Activated naive CD8-positive, alpha-beta T cell (primary cell): ENCODE data around the gene COL4A2.
"Not testable (repeated sequence)": the region's sequence is repeated elsewhere in the genome, so short reads cannot be mapped to it uniquely, and the experiment has no call there.

Experiments
- H3K27ac Mint-ChIP-seq: one replicate; pipeline ENCODE4 v1.8.0; 2021; ENCODE audit warnings: mixed read lengths
- H3K27me3 Mint-ChIP-seq: one replicate; pipeline ENCODE4 v1.8.0; 2021; ENCODE audit warnings: mixed read lengths
- H3K36me3 Mint-ChIP-seq: one replicate; pipeline ENCODE4 v1.8.0; 2021; ENCODE audit warnings: mixed read lengths
- H3K4me1 Mint-ChIP-seq: one replicate; pipeline ENCODE4 v1.8.0; 2021; ENCODE audit warnings: low read depth, mixed read lengths
- H3K4me3 Mint-ChIP-seq: one replicate; pipeline ENCODE4 v1.8.0; 2021; ENCODE audit warnings: mild to moderate bottlenecking, mixed read lengths
- H3K9me3 Mint-ChIP-seq: one replicate; pipeline ENCODE4 v1.8.0; 2021; ENCODE audit warnings: low read depth, mixed read lengths

COL4A2 gene

DNA sequence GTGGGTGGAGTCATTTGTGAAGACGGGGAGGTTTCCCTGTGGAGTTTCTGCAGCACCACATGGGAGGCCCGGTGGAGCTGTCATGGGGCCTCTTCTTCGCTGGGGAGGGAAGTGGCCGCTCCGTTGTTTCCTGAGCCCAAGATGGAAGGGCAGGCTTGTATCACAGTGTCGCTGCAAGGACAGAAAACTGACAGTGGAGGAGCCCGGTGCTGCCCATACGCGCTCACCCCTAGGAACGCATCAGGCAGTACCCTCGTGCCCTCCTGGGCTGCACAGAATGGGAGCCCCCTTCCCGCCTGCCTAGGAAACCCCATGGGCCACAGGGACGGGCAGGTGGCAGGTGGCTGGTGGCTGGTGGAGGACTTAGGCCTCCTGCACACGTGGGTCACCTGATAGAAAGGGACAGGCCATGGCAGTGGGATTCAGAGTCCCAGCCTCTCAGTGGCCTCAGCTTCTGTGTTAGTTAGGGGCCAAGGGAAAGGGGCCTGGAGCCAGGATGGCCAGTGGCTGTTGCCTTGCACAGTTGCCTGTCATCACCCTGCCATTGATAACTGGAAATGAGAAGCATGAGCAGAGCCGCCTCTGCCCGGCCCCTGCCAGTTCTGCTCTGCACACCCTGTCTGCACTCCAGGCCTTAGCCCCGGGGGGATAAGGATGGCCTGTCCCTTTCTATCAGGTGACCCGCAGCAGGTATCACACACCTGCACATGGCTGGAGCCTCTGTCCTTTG, 7.6 kb downstream of the COL4A2 start:
- Mint-ChIP-seq H3K9me3 (no peaks in the 10 kb centered on the region), H3K4me3 (no peak overlapping the region), H3K4me1 (peaks cover 2% of the 10 kb centered on the region), H3K27me3 (peaks cover 29% of the 10 kb centered on the region), H3K27ac (no peak overlapping the region), H3K36me3 (no peaks in the 10 kb centered on the region)

DNA sequence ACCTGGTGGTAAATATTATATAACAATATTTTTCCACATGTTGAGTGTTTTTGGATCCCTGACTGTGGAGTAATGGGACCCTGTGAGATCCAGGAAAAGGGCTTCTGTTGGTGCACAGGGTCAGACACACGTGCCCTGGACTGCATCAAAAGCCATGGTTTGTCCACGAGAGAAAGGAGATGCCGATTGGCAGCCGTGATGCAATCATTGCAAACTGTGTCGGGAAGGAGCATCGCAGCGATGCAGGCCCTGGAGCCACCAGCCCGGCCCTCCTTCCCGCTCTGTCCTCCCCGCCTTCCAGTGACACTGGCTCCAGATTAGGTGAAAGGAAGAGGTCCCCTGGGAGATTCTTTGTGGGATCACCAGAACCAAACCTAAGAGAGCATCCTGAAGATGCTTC, 9.1 kb downstream of the COL4A2 start:
- no peaks in the 10 kb centered on the region for H3K36me3 Mint-ChIP-seq
- H3K4me3 Mint-ChIP-seq = no peak overlapping the region
- H3K9me3 Mint-ChIP-seq = no peaks in the 10 kb centered on the region
- no peak overlapping the region for H3K27ac Mint-ChIP-seq
- H3K4me1 Mint-ChIP-seq = peaks cover 9% of the 10 kb centered on the region
- peaks cover 23% of the 10 kb centered on the region for H3K27me3 Mint-ChIP-seq

DNA sequence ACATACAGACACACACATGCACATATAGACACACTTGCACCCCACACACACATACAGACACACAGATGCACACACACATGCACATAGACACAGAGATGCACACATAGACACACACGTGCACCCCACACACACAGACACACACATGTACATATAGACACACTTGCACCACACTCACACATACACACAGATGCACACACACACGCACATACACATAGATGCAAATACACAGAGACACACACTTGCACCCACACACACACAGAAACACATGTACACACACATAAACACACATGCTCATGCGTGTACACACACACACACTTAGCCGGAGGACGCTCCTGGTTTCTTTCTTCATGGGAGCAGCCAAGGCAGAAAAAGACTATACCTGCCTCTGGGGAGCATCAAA, 10.0 kb downstream of the COL4A2 start:
- Mint-ChIP-seq H3K36me3 (no peaks in the 10 kb centered on the region), H3K4me1 (peaks cover 9% of the 10 kb centered on the region), H3K4me3 (no peak overlapping the region), H3K9me3 (no peaks in the 10 kb centered on the region), H3K27me3 (peaks cover 29% of the 10 kb centered on the region), H3K27ac (no peak overlapping the region)

DNA sequence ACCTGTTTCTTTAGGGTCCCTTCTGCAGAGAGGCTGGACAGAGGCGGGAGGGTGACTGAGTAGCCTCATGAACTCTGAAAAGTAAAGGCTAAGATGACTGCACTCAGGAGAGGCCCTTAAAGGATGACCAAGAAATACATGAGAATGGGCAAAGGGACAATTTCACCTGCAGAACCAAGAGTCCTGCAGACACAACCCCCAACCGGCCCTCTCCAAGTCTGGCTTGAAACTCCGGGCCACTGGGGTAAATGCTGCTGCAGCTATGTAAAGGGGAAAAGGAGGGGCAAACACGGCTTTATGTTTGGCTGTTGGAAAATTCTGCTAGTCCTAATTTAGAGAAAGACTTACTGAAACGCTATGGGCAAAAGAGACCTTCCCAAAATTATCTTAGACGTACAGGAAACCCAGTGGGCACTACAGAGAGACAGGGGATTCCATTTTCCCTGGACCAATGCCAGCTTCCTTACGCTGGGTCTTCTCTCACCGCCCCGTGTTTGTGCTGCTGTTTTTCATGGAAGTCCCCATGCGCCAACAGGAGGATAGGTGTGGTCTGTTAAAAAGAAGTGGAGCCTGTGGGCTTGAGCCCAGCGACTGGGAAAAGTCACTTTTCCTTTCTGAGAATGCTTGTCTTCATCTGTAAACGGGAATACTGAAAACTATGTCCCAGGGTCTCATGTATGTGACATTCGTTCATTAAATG, 10.6 kb downstream of the COL4A2 start:
- Mint-ChIP-seq H3K4me1 (peaks cover 9% of the 10 kb centered on the region), H3K9me3 (no peaks in the 10 kb centered on the region), H3K4me3 (no peak overlapping the region), H3K27me3 (peaks cover 30% of the 10 kb centered on the region), H3K36me3 (no peaks in the 10 kb centered on the region), H3K27ac (no peak overlapping the region)

DNA sequence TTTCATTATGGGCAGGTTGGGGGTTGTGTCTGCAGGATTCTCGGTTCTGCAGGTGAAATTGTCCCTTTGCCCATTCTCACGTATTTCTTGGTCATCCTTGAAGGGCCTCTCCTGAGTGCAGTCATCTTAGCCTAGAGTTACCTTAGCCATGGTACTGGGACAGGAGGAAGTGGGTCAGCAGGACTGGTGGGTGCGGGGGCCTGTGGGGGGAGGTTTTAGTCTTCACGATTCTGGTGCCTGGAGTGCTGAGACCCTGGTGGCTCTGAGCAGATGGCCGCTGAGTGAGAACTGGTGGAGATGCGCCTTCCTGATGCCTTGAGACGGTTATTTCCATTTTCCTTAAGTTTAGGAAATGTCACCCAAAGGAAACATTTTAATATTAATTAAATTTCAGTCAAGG, 11.8 kb downstream of the COL4A2 start:
- H3K36me3 Mint-ChIP-seq = no peaks in the 10 kb centered on the region
- peaks cover 27% of the 10 kb centered on the region for H3K27me3 Mint-ChIP-seq
- peaks cover 9% of the 10 kb centered on the region for H3K4me1 Mint-ChIP-seq
- H3K4me3 Mint-ChIP-seq = no peak overlapping the region
- H3K9me3 Mint-ChIP-seq = no peaks in the 10 kb centered on the region
- no peak overlapping the region for H3K27ac Mint-ChIP-seq

DNA sequence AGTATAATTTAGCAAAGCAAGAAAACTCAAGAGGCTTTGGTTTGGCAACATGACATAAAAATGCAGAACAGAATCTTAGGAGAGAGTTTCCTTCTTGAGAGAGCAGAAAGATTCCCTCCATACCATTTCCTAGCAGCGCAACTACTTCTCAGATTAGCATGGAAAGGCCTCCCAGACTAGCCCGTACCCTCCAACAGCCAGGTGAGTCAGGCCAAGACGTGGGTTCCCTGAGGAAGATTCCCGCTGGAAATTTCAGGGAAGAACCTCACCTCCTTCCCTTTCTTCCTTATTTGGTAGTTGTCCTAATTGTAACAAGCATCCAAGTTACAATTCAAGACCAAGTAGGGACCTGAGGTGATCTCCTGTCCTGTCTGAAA, 12.3 kb downstream of the COL4A2 start:
- Mint-ChIP-seq H3K36me3 (no peaks in the 10 kb centered on the region), H3K27ac (no peak overlapping the region), H3K27me3 (peaks cover 23% of the 10 kb centered on the region), H3K4me3 (no peak overlapping the region), H3K9me3 (no peaks in the 10 kb centered on the region), H3K4me1 (peaks cover 9% of the 10 kb centered on the region)

DNA sequence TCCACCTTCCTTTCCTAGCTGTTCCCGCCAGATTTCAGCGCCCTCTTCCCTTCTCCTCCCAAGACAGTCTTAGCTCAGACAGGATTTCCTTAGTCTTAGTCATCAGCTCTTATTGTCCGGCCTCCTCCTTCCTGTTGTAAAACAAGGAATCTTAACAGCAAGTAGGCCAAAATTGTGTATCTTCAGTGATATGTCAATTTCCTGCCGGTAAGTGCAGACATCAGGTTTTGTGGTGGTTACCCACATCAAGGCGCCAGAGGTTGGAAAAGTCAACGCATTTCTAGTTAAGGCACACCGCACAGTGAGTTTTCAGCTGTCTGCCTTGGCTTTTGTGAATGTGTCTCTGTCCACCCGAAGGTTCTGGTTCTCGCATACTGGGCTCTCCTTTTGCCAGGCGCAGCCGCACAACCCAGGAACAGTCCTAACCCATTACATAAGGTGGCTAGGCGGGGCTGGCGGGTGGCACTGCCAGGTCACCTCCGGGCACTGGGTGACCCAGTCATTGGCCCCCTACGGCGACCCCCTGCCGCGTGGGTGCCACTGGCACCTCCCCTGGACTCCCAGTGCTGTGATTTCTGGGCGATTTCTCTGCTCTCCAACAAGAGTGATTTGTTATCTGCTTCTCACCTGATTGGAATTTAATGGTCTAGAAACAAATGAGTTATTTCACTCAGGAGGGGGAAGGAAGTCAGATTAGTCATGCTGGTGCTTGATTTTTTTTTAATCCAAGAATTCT, 12.9 kb downstream of the COL4A2 start:
- H3K27ac Mint-ChIP-seq = no peak overlapping the region
- no peaks in the 10 kb centered on the region for H3K36me3 Mint-ChIP-seq
- H3K27me3 Mint-ChIP-seq = peaks cover 28% of the 10 kb centered on the region
- H3K4me1 Mint-ChIP-seq = peaks cover 9% of the 10 kb centered on the region
- no peak overlapping the region for H3K4me3 Mint-ChIP-seq
- no peaks in the 10 kb centered on the region for H3K9me3 Mint-ChIP-seq

DNA sequence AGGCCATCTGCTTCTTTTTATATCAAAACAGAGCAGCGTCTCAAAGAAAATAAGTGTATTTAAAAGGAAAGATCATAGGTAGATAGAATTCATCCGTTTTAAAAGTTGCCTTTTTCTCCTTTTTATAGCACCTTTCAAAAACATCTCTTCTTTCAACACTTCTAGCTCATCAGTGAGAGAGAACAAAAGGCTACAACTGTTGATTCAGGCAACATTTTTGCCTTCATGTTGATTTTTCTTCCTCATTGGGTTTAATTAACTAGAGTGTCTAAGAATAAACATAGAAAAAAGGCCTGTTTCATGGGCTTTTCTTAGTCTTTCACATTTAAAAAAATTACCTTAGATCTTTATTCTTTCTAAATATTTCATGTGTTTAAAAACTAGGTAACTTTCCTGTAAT, 13.6 kb downstream of the COL4A2 start:
- H3K4me1 Mint-ChIP-seq = peaks cover 9% of the 10 kb centered on the region
- peaks cover 26% of the 10 kb centered on the region for H3K27me3 Mint-ChIP-seq
- no peak overlapping the region for H3K27ac Mint-ChIP-seq
- no peaks in the 10 kb centered on the region for H3K36me3 Mint-ChIP-seq
- no peak overlapping the region for H3K4me3 Mint-ChIP-seq
- no peaks in the 10 kb centered on the region for H3K9me3 Mint-ChIP-seq

DNA sequence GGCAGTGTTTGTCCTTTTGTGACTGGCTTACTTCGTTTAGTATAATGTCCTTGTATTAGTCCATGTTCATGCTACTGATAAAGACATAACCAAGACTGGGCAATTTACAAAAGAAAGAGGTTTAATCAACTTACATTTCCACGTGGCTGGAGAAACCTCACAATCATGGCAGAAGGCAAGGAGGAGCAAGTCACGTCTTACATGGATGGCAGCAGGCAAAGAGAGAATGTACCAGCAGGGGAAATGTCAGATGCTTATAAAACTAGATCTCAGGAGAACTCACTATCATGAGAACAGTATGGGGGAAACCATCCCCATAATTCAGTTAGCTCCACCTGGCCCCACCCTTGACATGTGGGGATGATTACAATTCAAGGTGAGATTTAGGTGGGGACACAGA, 14.5 kb downstream of the COL4A2 start:
- H3K36me3 Mint-ChIP-seq, H3K27ac Mint-ChIP-seq, H3K4me3 Mint-ChIP-seq, H3K4me1 Mint-ChIP-seq, H3K9me3 Mint-ChIP-seq: not testable (repeated sequence)
- H3K27me3 Mint-ChIP-seq = peaks cover 23% of the 10 kb centered on the region

DNA sequence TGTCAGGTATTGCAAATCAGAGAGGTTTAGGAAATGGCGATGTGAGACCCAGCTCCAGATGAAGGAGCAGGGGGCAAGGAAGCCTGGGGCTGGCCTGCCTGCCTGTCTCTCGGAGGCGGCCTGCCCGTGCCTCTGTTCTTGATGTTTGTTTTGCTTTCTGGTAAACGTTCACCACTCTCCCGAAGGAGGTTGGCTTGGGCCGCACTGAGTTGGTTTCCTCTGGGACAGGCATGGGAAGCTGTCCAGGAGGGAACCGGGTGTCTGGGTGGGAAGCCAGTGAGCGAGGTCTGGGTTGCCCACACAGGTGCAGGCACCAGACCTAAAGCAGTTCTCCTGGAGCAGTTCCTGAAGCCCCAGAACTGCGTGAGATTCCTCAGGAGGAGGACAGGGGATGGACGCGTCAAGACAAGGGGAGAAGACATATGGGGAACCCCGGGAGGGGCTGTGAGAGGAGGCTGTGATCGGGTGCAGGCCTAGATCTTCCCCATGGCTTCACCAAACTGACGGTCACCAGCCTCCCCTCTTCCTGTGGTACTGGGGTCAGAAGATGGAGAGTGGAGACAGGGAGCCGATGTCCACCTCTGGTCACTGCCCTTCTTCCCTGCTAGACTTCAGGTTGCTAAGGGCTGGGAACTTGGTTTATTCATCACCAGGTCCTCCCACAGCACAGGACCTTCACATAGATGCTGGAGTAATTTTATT, 15.2 kb downstream of the COL4A2 start:
- Mint-ChIP-seq H3K9me3 (no peaks in the 10 kb centered on the region), H3K4me3 (no peak overlapping the region), H3K27ac (no peak overlapping the region), H3K36me3 (no peaks in the 10 kb centered on the region), H3K27me3 (peaks cover 23% of the 10 kb centered on the region), H3K4me1 (peaks cover 9% of the 10 kb centered on the region)

DNA sequence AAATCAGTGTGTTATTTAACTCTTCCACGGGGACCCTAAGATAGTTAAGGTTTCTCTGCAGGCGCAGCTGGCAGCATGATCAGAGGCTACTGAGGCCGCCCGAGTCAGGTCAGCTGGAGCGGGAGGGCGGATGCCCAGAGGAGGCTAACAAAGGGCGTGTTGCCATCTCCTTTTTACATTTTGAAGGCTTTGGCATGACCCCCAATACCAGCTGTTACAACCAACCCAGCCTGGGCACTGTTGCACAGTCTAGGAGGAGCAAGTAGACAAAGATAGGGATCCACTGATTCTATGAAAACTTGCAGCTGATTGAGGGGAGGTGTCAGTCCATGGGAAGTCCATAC, 15.7 kb downstream of the COL4A2 start:
- Mint-ChIP-seq H3K4me3 (no peak overlapping the region), H3K9me3 (no peaks in the 10 kb centered on the region)

DNA sequence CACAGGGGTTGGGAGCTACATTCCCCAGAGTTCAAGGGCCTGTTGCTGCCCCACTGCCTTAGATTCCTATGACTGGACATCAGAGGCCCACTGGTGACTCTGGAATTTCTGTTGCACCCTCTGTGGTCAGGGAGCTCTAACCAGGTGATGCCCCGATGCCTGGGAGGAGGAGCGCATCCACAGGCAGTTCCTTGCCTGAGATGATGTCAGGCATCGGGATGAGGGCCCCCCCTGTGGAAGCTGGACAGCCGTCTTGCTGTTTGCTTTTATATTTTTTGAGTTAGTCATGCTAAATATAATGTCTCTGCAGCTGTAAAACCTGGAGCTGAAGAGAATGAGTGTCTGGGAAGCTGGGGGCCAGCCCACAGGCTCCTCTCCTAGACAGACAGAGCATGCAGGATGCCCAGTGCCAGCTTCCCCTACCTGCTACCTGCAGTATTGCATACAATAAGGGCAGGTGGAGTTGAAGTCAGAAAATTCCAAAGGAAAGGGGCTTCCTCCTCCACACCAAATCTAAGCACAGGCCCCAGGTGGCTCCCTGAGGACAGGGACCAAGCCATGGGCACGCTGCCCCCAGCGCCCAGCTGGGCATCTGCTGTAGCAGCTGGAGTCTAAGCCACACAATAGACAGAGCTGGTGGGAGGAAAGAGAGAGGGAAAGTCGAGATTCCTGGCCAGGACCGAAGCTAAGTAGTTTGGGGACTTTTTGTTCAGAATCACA, 16.2 kb downstream of the COL4A2 start:
- Mint-ChIP-seq H3K4me1 (peaks cover 9% of the 10 kb centered on the region), H3K27me3 (peaks cover 23% of the 10 kb centered on the region), H3K9me3 (no peaks in the 10 kb centered on the region), H3K27ac (no peak overlapping the region), H3K4me3 (no peak overlapping the region), H3K36me3 (no peaks in the 10 kb centered on the region)

More for the DNA sequence above, 15.7 kb downstream of the COL4A2 start:
- Mint-ChIP-seq H3K27me3 (peaks cover 23% of the 10 kb centered on the region), H3K27ac (no peak overlapping the region), H3K36me3 (no peaks in the 10 kb centered on the region), H3K4me1 (peaks cover 9% of the 10 kb centered on the region)

DNA sequence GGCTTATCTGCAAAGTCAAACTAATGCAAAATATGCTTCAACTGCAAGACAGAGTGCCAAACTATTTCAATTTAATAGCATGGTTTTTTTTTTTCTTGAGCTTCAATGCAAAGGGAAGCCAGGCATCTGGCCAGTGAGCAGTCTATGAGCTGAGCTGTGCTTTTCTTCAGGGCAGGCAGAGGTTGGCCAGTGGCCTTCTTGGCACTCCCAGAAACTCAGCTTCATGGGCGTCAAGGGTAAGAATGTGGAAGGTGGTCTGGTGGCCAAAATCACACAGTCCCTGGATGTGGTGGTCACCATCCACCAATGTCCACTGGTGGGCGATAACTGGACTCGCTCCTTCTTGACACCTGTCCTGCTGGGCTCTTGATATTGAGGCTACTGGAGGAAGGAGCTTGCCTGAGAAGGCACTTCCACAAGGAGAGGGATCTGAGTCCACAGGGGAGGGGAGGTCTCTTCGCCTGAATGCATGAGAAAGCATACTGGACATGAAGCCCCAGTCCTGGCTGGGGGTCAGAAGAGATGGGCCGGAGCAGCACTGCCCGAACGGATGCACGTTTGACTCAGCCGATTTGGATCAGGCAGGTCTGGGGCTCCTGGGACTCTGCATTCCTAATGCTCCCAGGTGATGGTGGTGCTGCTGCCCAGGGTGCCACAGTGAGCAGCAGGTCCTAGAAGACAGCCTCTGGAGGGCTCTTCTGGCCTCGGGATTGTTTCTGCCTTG, 17.1 kb downstream of the COL4A2 start:
- Mint-ChIP-seq H3K4me1 (peaks cover 9% of the 10 kb centered on the region), H3K27ac (no peak overlapping the region), H3K36me3 (no peaks in the 10 kb centered on the region), H3K27me3 (peaks cover 23% of the 10 kb centered on the region), H3K9me3 (no peaks in the 10 kb centered on the region), H3K4me3 (no peak overlapping the region)

DNA sequence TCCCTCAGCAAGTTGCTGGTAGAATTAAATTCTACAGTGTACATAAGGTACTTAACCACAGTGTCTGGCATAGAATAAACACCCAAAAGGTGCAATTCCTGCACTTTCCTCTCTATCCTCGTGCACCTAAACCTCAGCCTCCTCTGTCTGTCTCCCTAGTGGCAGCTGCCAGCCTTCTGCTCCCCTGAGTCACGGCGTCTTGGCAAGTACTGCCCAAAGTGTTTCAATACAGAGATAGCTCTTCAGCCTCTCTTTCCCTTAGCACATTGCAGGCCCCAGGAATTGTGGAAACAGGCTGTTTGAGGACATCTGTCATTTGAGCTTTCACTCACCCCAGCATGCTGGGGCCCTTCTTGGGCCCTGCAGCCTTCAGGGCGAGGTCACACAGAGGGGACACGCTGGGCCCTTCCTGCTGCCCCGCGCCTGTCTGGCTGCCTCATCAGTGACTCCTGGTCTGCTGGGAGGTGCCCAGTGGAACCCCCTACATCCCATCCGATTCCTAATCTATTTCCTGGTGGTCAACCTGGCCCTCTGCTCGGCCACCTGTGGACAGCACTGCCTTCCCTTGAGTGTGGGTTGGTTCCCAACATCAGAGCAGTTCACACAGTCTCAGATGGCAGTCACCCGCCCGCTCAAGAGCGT, 19.3 kb downstream of the COL4A2 start:
- no peak overlapping the region for H3K4me3 Mint-ChIP-seq
- peaks cover 21% of the 10 kb centered on the region for H3K27me3 Mint-ChIP-seq
- H3K27ac Mint-ChIP-seq = no peak overlapping the region
- H3K9me3 Mint-ChIP-seq = no peaks in the 10 kb centered on the region
- H3K4me1 Mint-ChIP-seq = no peaks in the 10 kb centered on the region
- H3K36me3 Mint-ChIP-seq = no peaks in the 10 kb centered on the region
